ENCODE results near the gene ID4. TPM values are rescaled to one million over a fixed set of nuclear protein-coding genes. Genes with fewer than 3 reads are reported as not detected.

ID4 gene
- total and polyA plus RNA-seq, 11 donors: 1.5 to 29.6 (median 2.9) TPM

DNA sequence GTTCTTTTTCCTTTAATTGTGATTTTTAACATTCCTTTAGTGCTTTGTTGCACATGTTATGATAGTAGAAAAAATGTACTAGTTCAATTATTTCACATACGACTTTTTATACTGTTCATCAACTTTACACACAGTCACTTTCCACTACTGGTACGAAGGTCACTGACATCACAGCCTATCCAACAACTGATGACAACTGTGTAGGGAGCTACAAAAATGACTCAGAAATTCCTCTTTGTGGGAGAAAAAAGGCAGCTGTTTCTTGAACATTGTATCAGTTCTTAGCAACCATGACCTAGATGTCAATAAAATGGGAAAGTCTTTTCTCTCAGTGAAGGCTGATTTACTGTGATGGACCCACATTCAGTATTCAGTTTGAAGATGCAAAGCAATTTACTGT, 7.0 kb upstream of the ID4 start:
- H3K4me1 ChIP-seq: no peaks in the 10 kb centered on the region
- TF ChIP-seq CTCF (IDR thresholded peaks at IDR 0.05) (no peak), POLR2A (IDR thresholded peaks at IDR 0.05) (no peak)
- no peak for DNase-seq
- no peaks in the 10 kb centered on the region for H3K27me3 ChIP-seq
- peaks cover 0 to 6% (median 0%) of the 10 kb centered on the region in 12 donors for H3K9me3 ChIP-seq
- no peaks in the 10 kb centered on the region for H3K36me3 ChIP-seq
- 61 to 67% (median 64%) methylated on average over 2 of the region's 2 CpGs for WGBS, 4 donors
- H3K27ac ChIP-seq: no peak overlapping the region
- H3K4me3 ChIP-seq: no peak overlapping the region
- ATAC-seq: no peak
- intact Hi-C loops (cut with DNase I): no loop called here

- no peak for DNase-seq
- 81 to 92% (median 85%) methylated on average over 1 of the region's 1 CpG for WGBS, 4 donors
- TF ChIP-seq POLR2A (IDR thresholded peaks at IDR 0.05) (no peak), CTCF (IDR thresholded peaks at IDR 0.05) (no peak)
- intact Hi-C loops (cut with DNase I): no loop called here
- no peak overlapping the region for H3K27ac ChIP-seq
- peaks cover 0 to 6% (median 0%) of the 10 kb centered on the region in 12 donors for H3K9me3 ChIP-seq
- ATAC-seq: no peak
- H3K4me1 ChIP-seq: peaks cover 0 to 1% (median 0%) of the 10 kb centered on the region in 12 donors
- H3K36me3 ChIP-seq: no peaks in the 10 kb centered on the region
- peaks cover 0 to 11% (median 0%) of the 10 kb centered on the region in 9 donors for H3K27me3 ChIP-seq
- H3K4me3 ChIP-seq: no peak overlapping the region
Observed at GRCh38 chr6:19831358-19831757, 5.8 kb upstream of the ID4 start.

GRCh38 chr6:19833947-19834346, 3.2 kb upstream of the ID4 start:
- Histone ChIP-seq H3K27me3 (peaks cover 0 to 33% (median 3%) of the 10 kb centered on the region in 9 donors), H3K4me1 (peaks cover 0 to 17% (median 5%) of the 10 kb centered on the region in 12 donors), H3K36me3 (no peaks in the 10 kb centered on the region), H3K4me3 (no peak overlapping the region), H3K9me3 (no peaks in the 10 kb centered on the region), H3K27ac (no peak overlapping the region)
- intact Hi-C loops (cut with DNase I): no loop called here
- 38 to 44% (median 43%) methylated on average over 5 of the region's 5 CpGs for WGBS, 4 donors
- TF ChIP-seq POLR2A (IDR thresholded peaks at IDR 0.05) (no peak), CTCF (IDR thresholded peaks at IDR 0.05) (no peak)
- DNase-seq (no peak), ATAC-seq (no peak)

DNA sequence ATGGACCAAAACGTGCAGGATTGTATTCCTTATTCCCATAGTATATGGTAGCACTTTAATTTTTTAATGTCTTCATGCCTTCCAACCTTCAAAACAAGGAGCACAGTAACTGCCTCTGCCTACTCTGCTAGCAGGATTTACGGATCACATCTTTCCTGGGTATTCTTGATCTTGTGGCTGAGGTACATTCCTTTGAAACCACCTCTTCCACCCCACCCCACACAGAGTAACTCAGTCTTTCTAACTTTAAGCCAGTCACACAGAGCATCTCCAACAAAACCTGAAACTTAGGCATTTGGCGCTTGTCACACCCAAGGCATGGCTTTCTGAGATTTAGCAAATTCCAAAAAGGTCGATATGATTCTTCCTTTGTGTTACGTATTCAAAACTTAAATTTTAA, 2.3 kb upstream of the ID4 start:
- Histone ChIP-seq H3K27ac (no peak overlapping the region), H3K36me3 (no peaks in the 10 kb centered on the region), H3K4me3 (no peak overlapping the region), H3K9me3 (no peaks in the 10 kb centered on the region), H3K27me3 (peaks cover 0 to 42% (median 5%) of the 10 kb centered on the region in 9 donors), H3K4me1 (peaks cover 0 to 19% (median 7%) of the 10 kb centered on the region in 12 donors)
- intact Hi-C loops (cut with DNase I): no loop called here
- WGBS, 4 donors: 79 to 92% (median 85%) methylated on average over 5 of the region's 5 CpGs
- TF ChIP-seq POLR2A (IDR thresholded peaks at IDR 0.05) (no peak), CTCF (IDR thresholded peaks at IDR 0.05) (no peak)
- no peak for DNase-seq
- ATAC-seq: no peak

All from heart left ventricle (tissue), 16 donors.